ENCODE results near the gene AFAP1.

- TF ChIP-seq CTCF (conservative IDR thresholded peaks at IDR 0.05; ENCODE audit: low read depth, low read length) (no peak), EZH2 (IDR thresholded peaks at IDR 0.05; ENCODE audit: low read length, unreplicated experiment) (no peak), EZH2phosphoT487 (IDR thresholded peaks at IDR 0.05; ENCODE audit: borderline replicate concordance, low read length) (no peak)
Observed at GRCh38 chr4:7967501-7968261, 28.0 kb upstream of the AFAP1 start.
